ENCODE data around the gene RHOF. TPM values are rescaled to one million over a fixed set of nuclear protein-coding genes. Genes with fewer than 3 reads are reported as not detected.

RHOF gene
- total RNA-seq, 1 experiment from 2014 or later = 232 TPM

DNA sequence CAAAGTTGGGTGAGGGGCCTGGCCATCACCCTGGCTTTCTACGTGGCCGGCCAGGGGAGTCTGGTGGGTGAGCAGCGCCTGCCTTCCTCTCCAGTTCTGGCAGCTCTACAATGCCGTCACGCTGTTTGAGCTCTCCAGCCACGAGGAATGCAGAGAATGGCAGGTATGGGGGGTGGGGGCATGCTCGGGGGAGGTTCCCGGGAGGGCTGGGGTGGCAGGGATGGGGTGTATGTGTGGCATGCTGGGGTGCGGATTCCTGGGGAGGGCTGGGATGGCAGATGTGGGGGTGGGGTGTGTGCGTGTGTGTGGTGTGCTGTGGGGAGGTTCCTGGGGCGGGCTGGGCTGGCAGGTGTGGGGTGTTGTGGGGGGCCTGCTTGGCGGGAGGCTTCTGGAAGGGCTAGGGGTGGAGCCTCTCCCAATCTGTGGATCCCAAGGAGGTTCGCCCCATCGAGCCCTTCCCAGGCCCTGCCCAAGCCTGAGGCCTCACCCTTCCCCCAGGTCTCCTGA, 18.5 kb downstream of the RHOF start:
- H3K27ac ChIP-seq (ENCODE audit: low read length) = no peak overlapping the region
- H3K4me2 ChIP-seq (ENCODE audit: low read length) = no peak overlapping the region
- peaks cover 9% of the 10 kb centered on the region for H3K4me1 ChIP-seq (ENCODE audit: insufficient read depth, low read length)
- H3K4me3 ChIP-seq (ENCODE audit: low read length) = no peak overlapping the region
- no peaks in the 10 kb centered on the region for H3K27me3 ChIP-seq (ENCODE audit: low read length)
- H3K9ac ChIP-seq (ENCODE audit: low read length) = no peak overlapping the region
- H3K79me2 ChIP-seq (ENCODE audit: low read length) = no peaks in the 10 kb centered on the region
- no peaks in the 10 kb centered on the region for H4K20me1 ChIP-seq (ENCODE audit: low read length)
- no peak for ATAC-seq
- peaks cover 16% of the 10 kb centered on the region for H3K36me3 ChIP-seq (ENCODE audit: low read depth, low read length)
- no peak overlapping the region for H2AFZ ChIP-seq (ENCODE audit: low read length)
- TF ChIP-seq EZH2 (IDR thresholded peaks at IDR 0.05; ENCODE audit: low read length, unreplicated experiment) = no peak
- no peak for TF ChIP-seq EZH2phosphoT487 (IDR thresholded peaks at IDR 0.05; ENCODE audit: borderline replicate concordance, low read length)
- TF ChIP-seq, protein P1, sequence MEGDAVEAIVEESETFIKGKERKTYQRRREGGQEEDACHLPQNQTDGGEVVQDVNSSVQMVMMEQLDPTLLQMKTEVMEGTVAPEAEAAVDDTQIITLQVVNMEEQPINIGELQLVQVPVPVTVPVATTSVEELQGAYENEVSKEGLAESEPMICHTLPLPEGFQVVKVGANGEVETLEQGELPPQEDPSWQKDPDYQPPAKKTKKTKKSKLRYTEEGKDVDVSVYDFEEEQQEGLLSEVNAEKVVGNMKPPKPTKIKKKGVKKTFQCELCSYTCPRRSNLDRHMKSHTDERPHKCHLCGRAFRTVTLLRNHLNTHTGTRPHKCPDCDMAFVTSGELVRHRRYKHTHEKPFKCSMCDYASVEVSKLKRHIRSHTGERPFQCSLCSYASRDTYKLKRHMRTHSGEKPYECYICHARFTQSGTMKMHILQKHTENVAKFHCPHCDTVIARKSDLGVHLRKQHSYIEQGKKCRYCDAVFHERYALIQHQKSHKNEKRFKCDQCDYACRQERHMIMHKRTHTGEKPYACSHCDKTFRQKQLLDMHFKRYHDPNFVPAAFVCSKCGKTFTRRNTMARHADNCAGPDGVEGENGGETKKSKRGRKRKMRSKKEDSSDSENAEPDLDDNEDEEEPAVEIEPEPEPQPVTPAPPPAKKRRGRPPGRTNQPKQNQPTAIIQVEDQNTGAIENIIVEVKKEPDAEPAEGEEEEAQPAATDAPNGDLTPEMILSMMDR (conservative IDR thresholded peaks at IDR 0.05; ENCODE audit: low read depth, low read length) = no peak
- H3K9me3 ChIP-seq (ENCODE audit: low read length) = no peaks in the 10 kb centered on the region
- no peaks in the 10 kb centered on the region for H3K9me2 ChIP-seq (replicated peaks; ENCODE audit: low read length)
- ChIA-PET CTCF (interaction anchor here (3.0 kb wide), 1 partner anchor 20 kb away, joined by 45 read pairs; the partner anchor contains the start of gene RHOF), POLR2A (ENCODE audit: unreplicated experiment) (interaction anchor here (0.6 to 0.7 kb wide), 2 partner anchors 17 to 38 kb away, joined by 4 to 6 read pairs; no protein-coding TSS in a partner anchor)
- intact Hi-C loops (cut with micrococcal nuclease) = no loop called here
- no peak for DNase-seq
- peaks cover 5% of the 10 kb centered on the region for H3F3A ChIP-seq (ENCODE audit: low read length, unreplicated experiment)
- no TSS peak for BruUV-seq (replicated peaks)

DNA sequence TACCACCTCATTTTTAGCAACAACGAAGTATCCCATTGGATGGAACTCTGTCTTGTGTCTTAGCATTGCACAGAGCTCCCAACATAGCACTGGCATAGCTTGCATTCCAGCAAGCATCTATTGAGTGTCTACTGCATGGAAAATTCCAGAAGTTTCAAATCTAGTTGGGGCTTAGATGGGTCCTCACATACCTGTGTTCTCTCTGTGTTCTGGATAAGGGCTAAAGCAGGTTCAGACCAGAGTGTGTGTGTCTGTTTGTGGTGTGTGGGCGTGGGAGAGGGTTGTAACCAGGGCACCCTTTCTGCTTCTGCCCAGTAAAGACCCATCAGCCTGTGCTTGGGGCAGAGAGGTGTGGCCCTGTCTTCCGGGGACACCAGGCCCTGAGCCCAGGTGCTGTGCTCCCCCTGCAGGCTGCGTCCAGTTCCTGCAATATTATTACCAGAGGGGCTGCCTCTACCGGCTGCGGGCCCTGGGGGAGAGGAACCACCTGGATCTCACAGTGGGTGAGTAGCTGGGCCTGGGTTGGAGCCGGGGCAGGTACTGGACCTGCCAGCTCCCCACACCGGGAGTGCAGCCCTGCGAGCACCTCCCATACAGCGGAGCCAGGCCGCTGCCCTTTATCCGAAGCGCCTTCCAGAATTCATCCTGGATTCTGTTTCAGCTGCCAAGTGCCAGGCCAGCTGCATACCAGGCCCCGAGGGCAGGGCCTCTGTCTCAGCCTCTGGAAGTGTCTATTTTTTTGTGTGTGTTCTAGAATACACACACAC, 20.3 kb downstream of the RHOF start:
- POLR2A ChIA-PET (ENCODE audit: unreplicated experiment) = no interaction called here
- no peak overlapping the region for H3K4me3 ChIP-seq (ENCODE audit: low read length)
- no peaks in the 10 kb centered on the region for H3K9me2 ChIP-seq (replicated peaks; ENCODE audit: low read length)
- BruUV-seq (replicated peaks) = no TSS peak
- no peak for TF ChIP-seq EZH2 (IDR thresholded peaks at IDR 0.05; ENCODE audit: low read length, unreplicated experiment)
- TF ChIP-seq, protein P1 (conservative IDR thresholded peaks at IDR 0.05; ENCODE audit: low read depth, low read length) = peak; percentile 98
- intact Hi-C loops (cut with micrococcal nuclease) = loop anchor here (1.0 kb wide), 2 partner anchors 39 to 76 kb away; no protein-coding TSS in a partner anchor
- peak; percentile 84 for DNase-seq
- H3K36me3 ChIP-seq (ENCODE audit: low read depth, low read length) = no peaks in the 10 kb centered on the region
- peaks cover 5% of the 10 kb centered on the region for H3F3A ChIP-seq (ENCODE audit: low read length, unreplicated experiment)
- peak; percentile 68 for ATAC-seq
- H3K9ac ChIP-seq (ENCODE audit: low read length) = no peak overlapping the region
- H3K4me1 ChIP-seq (ENCODE audit: insufficient read depth, low read length) = peaks cover 9% of the 10 kb centered on the region
- H3K27me3 ChIP-seq (ENCODE audit: low read length) = no peaks in the 10 kb centered on the region
- no peaks in the 10 kb centered on the region for H4K20me1 ChIP-seq (ENCODE audit: low read length)
- CTCF ChIA-PET = interaction anchor here (0.6 to 1.9 kb wide), 7 partner anchors 11 to 1679 kb away, joined by 3 to 11 read pairs (median 6); partner anchors contain the start of genes RHOF and TMEM120B
- no peaks in the 10 kb centered on the region for H3K79me2 ChIP-seq (ENCODE audit: low read length)
- no peak overlapping the region for H3K4me2 ChIP-seq (ENCODE audit: low read length)
- H3K9me3 ChIP-seq (ENCODE audit: low read length) = no peaks in the 10 kb centered on the region
- H3K27ac ChIP-seq (ENCODE audit: low read length) = no peak overlapping the region
- no peak overlapping the region for H2AFZ ChIP-seq (ENCODE audit: low read length)

All from PC-3 (cell line).